SK-N-SH (cell line): ENCODE data around the gene BAD. TPM values are rescaled to one million over a fixed set of nuclear protein-coding genes. Genes with fewer than 3 reads are reported as not detected.

Experiments used
- CTCF ChIA-PET: fragments of 300-600, 350-600 bp; formaldehyde crosslinking; extraction: SDS; loops from one replicate; lab custom pipeline; 2021; lab: Yijun Ruan, JAX
- POLR2A ChIA-PET: fragments of 350-600 bp; sonication (Branson Sonifier 250); formaldehyde crosslinking; extraction: SDS; loops from one replicate; lab custom pipeline; 2020; ENCODE audit warnings: antibody characterized with exemption, inconsistent platforms; lab: Yijun Ruan, JAX
- DNase-seq: peaks from one replicate; pipeline ENCODE4 v3.0.0; 2012
- H2AFZ ChIP-seq: fragments of 200-600 bp; sonication (generic); 2 replicates; pipeline ENCODE4 v1.8.1; 2016; ENCODE audit warnings: antibody characterized with exemption, mild to moderate bottlenecking, low read depth
- H3F3A ChIP-seq: fragments of 200-600 bp; sonication (generic); replicated peaks from 2 replicates; pipeline ENCODE3; 2016; ENCODE audit warnings: antibody characterized with exemption, mild to moderate bottlenecking; ENCODE audit not compliant: insufficient read depth
- H3K27ac ChIP-seq, 2 experiments: fragments of 200-500 bp in 1 of 2; fragments of 200-600 bp in 1 of 2; sonication (Bioruptor generic) in 1 of 2; sonication (generic), shearing (Covaris generic) in 1 of 2; 2 replicates each; pipeline versions ENCODE4 v1.5.1 to v1.6.1; 2014 to 2016; ENCODE audit warnings: low read depth in 2 of 2, inconsistent platforms in 1 of 2, low read length in 1 of 2, mild to moderate bottlenecking in 1 of 2, mixed read lengths in 1 of 2
- H3K27me3 ChIP-seq: fragments of 200-600 bp; sonication (generic), shearing (Covaris generic); 2 replicates; pipeline ENCODE4 v1.6.1; 2016; ENCODE audit warnings: mixed run types; ENCODE audit not compliant: insufficient read depth
- H3K36me3 ChIP-seq, 2 experiments: fragments of 200-500 bp in 1 of 2; fragments of 200-600 bp in 1 of 2; sonication (Bioruptor generic) in 1 of 2; sonication (generic) in 1 of 2; replicated peaks in 1 of 2; 2 replicates each; pipeline versions ENCODE3 to v1.5.1; 2014 to 2016; ENCODE audit warnings: low read length in 1 of 2, mild to moderate bottlenecking in 1 of 2; ENCODE audit not compliant: insufficient read depth in 2 of 2, control insufficient read depth in 1 of 2
- H3K4me1 ChIP-seq, 2 experiments: fragments of 200-500 bp in 1 of 2; fragments of 200-600 bp in 1 of 2; sonication (Bioruptor generic) in 1 of 2; sonication (generic), shearing (Covaris generic) in 1 of 2; 2 replicates each; pipeline versions ENCODE4 v1.5.1 to v1.6.1; 2014 to 2016; ENCODE audit warnings: low read depth in 1 of 2, low read length in 1 of 2, mixed run types in 1 of 2; ENCODE audit not compliant: insufficient read depth in 2 of 2, control insufficient read depth in 1 of 2
- H3K4me2 ChIP-seq: fragments of 200-600 bp; sonication (generic), shearing (Covaris generic); 2 replicates; pipeline ENCODE4 v1.6.1; 2017; ENCODE audit warnings: mixed run types
- H3K4me3 ChIP-seq, 2 experiments: fragments of 200-500 bp in 1 of 2; fragments of 200-600 bp in 1 of 2; sonication (Bioruptor generic) in 1 of 2; sonication (generic), shearing (Covaris generic) in 1 of 2; 2 replicates each; pipeline versions ENCODE4 v1.5.1 to v1.8.1; 2014 to 2016; ENCODE audit warnings: low read depth in 2 of 2, inconsistent platforms in 1 of 2, low read length in 1 of 2, mild to moderate bottlenecking in 1 of 2, mixed read lengths in 1 of 2, moderate library complexity in 1 of 2
- H3K79me2 ChIP-seq: fragments of 200-600 bp; sonication (generic); 2 replicates; pipeline ENCODE4 v1.8.1; 2017; ENCODE audit warnings: mild to moderate bottlenecking; ENCODE audit not compliant: insufficient read depth
- H3K9ac ChIP-seq: fragments of 200-600 bp; sonication (generic); 2 replicates; pipeline ENCODE4 v1.6.1; 2017; ENCODE audit warnings: mixed run types
- H3K9me2 ChIP-seq: fragments of 200-600 bp; sonication (generic); 2 replicates; pipeline ENCODE4 v1.6.1; 2017; ENCODE audit warnings: mixed run types
- H3K9me3 ChIP-seq: fragments of 200-600 bp; sonication (generic); 2 replicates; pipeline ENCODE4 v1.6.1; 2017; ENCODE audit warnings: mixed run types, mild to moderate bottlenecking, moderate library complexity
- H4K20me1 ChIP-seq: fragments of 200-600 bp; sonication (generic); 2 replicates; pipeline ENCODE4 v1.6.1; 2017; ENCODE audit warnings: mild to moderate bottlenecking, mixed run types; ENCODE audit not compliant: insufficient read depth
- CHD2 ChIP-seq: fragments of 150-350 bp; IDR thresholded peaks from 2 replicates; pipeline ENCODE4 v1.6.1; 2018; ENCODE audit warnings: low read length; ENCODE audit not compliant: partially characterized antibody
- EP300 ChIP-seq, 2 experiments: IDR thresholded peaks; 2 replicates each; pipeline versions ENCODE4 v1.4.0 to v1.6.1; 2012; ENCODE audit warnings: borderline replicate concordance in 1 of 2, low read depth in 1 of 2, low read length in 1 of 2
- GABPA ChIP-seq: IDR thresholded peaks from 2 replicates; pipeline ENCODE4 v1.4.0; 2012; ENCODE audit warnings: low read depth, mild to moderate bottlenecking
- GATA2 ChIP-seq: sonication (generic); formaldehyde crosslinking; IDR thresholded peaks from 2 replicates; pipeline ENCODE4 v1.5.0; 2020; ENCODE audit warnings: mild to moderate bottlenecking, missing genetic modification reagents
- MEF2A ChIP-seq: IDR thresholded peaks from 2 replicates; pipeline ENCODE4 v1.4.0; 2012; ENCODE audit warnings: low read depth, borderline replicate concordance
- NRF1 ChIP-seq: IDR thresholded peaks from 2 replicates; pipeline ENCODE4 v1.6.1; 2012; ENCODE audit warnings: low read depth, mild to moderate bottlenecking, low read length
- RFX5 ChIP-seq: IDR thresholded peaks from 2 replicates; pipeline ENCODE4 v1.6.1; 2012; ENCODE audit warnings: mild to moderate bottlenecking, improper control_type of control experiment, low read length
- SIN3A ChIP-seq: IDR thresholded peaks from 2 replicates; pipeline ENCODE4 v1.6.1; 2012; ENCODE audit warnings: low read depth, mild to moderate bottlenecking, low read length, moderate library complexity, borderline replicate concordance
- TCF12 ChIP-seq: IDR thresholded peaks from 2 replicates; pipeline ENCODE4 v1.4.0; 2012
- USF2 ChIP-seq: fragments of 150-350 bp; IDR thresholded peaks from 2 replicates; pipeline ENCODE4 v1.6.1; 2017; ENCODE audit warnings: antibody characterized with exemption, low read length, low read depth, borderline replicate concordance
- WGBS: methylation state at CpG from one replicate; pipeline ENCODE4 v1.1.6; 2017; ENCODE audit warnings: low lambda C conversion rate; 5-methylcytosine and 5-hydroxymethylcytosine counted together
- polyA plus RNA-seq, 3 experiments: library from polyadenylated mRNA; depleted of rRNA; stranded (reverse); fragments of >200 nt; gene quantifications; 2 replicates each; pipeline ENCODE4 v1.2.3, GENCODE V29; 2012
- TF ChIP-seq, protein P1 (sequence below): IDR thresholded peaks from 2 replicates; pipeline ENCODE4 v1.6.1; 2012; ENCODE audit warnings: mild to moderate bottlenecking, low read depth, low read length, moderate library complexity
- TF ChIP-seq, protein P2 (sequence below): IDR thresholded peaks from 2 replicates; pipeline ENCODE4 v1.4.0; 2012; ENCODE audit warnings: low read depth, borderline replicate concordance

Gene BAD
- polyA plus RNA-seq, 1 of the 3 experiments (the other 2 are of a cell fraction), result 80.9 TPM

- H4K20me1 ChIP-seq, result no peaks in the 10 kb centered on the region
- H2AFZ ChIP-seq, result no peak overlapping the region
- TF ChIP-seq, protein P1, sequence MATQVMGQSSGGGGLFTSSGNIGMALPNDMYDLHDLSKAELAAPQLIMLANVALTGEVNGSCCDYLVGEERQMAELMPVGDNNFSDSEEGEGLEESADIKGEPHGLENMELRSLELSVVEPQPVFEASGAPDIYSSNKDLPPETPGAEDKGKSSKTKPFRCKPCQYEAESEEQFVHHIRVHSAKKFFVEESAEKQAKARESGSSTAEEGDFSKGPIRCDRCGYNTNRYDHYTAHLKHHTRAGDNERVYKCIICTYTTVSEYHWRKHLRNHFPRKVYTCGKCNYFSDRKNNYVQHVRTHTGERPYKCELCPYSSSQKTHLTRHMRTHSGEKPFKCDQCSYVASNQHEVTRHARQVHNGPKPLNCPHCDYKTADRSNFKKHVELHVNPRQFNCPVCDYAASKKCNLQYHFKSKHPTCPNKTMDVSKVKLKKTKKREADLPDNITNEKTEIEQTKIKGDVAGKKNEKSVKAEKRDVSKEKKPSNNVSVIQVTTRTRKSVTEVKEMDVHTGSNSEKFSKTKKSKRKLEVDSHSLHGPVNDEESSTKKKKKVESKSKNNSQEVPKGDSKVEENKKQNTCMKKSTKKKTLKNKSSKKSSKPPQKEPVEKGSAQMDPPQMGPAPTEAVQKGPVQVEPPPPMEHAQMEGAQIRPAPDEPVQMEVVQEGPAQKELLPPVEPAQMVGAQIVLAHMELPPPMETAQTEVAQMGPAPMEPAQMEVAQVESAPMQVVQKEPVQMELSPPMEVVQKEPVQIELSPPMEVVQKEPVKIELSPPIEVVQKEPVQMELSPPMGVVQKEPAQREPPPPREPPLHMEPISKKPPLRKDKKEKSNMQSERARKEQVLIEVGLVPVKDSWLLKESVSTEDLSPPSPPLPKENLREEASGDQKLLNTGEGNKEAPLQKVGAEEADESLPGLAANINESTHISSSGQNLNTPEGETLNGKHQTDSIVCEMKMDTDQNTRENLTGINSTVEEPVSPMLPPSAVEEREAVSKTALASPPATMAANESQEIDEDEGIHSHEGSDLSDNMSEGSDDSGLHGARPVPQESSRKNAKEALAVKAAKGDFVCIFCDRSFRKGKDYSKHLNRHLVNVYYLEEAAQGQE, result no peak
- TF ChIP-seq GABPA (no peak), GATA2 (CRISPR knock-in tag) (no peak), SIN3A (no peak), NRF1 (no peak), TCF12 (no peak), CHD2 (no peak), EP300 (IDR thresholded peaks at IDR 0.05; ENCODE audit: borderline replicate concordance in 1 of 2, low read depth in 1 of 2, low read length in 1 of 2) (no peak), MEF2A (no peak), RFX5 (no peak), USF2 (no peak)
- TF ChIP-seq, protein P2, sequence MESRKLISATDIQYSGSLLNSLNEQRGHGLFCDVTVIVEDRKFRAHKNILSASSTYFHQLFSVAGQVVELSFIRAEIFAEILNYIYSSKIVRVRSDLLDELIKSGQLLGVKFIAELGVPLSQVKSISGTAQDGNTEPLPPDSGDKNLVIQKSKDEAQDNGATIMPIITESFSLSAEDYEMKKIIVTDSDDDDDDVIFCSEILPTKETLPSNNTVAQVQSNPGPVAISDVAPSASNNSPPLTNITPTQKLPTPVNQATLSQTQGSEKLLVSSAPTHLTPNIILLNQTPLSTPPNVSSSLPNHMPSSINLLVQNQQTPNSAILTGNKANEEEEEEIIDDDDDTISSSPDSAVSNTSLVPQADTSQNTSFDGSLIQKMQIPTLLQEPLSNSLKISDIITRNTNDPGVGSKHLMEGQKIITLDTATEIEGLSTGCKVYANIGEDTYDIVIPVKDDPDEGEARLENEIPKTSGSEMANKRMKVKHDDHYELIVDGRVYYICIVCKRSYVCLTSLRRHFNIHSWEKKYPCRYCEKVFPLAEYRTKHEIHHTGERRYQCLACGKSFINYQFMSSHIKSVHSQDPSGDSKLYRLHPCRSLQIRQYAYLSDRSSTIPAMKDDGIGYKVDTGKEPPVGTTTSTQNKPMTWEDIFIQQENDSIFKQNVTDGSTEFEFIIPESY, result no peak
- TF ChIP-seq, all 33 proteins: peak for 0
- Histone ChIP-seq H3K4me1 (peaks cover 14 to 42% of the 10 kb centered on the region in 2 experiments; a peak in 2 of 4 replicates), H3F3A (peaks cover 17% of the 10 kb centered on the region), H3K9me2 (no peaks in the 10 kb centered on the region), H3K27me3 (no peaks in the 10 kb centered on the region), H3K4me3 (peak overlapping the region; percentile 75 to 98), H3K36me3 (peaks cover 10 to 14% of the 10 kb centered on the region in 2 experiments), H3K9ac (peak overlapping the region; percentile 72; the same call in 1 of the 2 replicates), H3K9me3 (no peaks in the 10 kb centered on the region), H3K79me2 (peaks cover 48% of the 10 kb centered on the region), H3K27ac (peak overlapping the region; percentile 63 to 89), H3K4me2 (peak overlapping the region; percentile 77)
- ChIA-PET POLR2A (interaction anchor here (0.6 to 12.4 kb wide), 9 partner anchors 11 to 382 kb away, joined by 3 to 112 read pairs (median 3); partner anchors contain the start of gene ESRRA), CTCF (interaction anchor here (1.0 to 3.4 kb wide), 4 partner anchors 14 to 1085 kb away, joined by 3 to 14 read pairs (median 6); partner anchors contain the start of gene DNAJC4)
- no peak for DNase-seq
- WGBS, result 21% methylated on average over 5 of the region's 6 CpGs
Measured at GRCh38 chr11:64244966-64245365, 39.5 kb downstream of the BAD start.
